Measurements from ENCODE around the gene MAP4.

MAP4 gene

DNA sequence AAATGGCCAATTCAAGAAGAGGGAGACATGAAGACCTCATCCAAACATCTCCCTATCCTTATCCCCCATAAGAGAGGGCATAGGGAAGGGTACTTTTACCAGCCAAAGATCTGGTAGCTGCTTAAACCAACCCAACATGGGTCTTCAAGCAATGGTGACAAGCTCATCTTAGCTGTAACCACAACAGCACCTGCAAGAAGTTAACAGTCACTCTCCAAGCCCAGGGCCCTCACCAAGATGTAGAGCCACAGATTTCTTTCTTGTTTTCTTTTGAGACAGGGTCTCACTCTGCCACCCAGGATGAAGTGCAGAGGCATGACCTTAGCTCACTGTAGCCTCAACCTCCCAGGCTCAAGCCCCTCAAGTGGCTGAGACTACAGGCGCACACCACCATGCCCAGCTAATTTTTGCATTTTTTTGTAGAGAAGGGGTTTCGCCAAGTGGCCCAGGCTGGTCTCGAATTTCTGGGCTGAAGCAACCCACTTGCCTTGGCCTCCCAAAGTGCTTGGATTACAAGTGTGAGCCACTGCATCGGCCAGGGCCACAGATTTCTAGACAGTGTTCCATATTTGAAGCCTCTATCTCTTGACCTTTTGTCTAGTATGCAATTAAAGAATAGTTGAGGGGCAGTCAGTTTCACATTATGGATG lies 156.1 kb downstream of the MAP4 start:
- no peak for DNase-seq

- DNase-seq, result no peak
These were observed 159.1 kb downstream of the MAP4 start for GRCh38 chr3:47857151-47857550.

DNA sequence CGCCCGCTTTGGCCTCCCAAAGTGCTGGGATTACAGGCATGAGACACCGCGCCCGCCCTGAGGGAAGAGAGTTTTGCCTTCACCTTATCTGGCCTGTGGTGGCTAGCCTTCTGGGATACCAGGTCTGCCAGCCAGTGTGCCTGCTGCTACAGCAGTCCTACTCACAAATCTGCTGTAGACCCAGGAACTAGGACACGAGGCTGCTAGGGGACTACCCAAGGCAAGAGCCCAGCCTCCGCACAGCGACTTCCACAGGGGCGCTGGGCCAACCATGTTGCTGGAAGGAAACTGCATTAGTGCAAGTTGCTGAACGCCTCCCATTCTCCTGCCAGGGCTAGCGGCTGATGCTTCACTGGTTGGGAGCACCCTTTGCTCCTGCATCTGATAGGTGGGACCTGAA lies 159.5 kb downstream of the MAP4 start:
- DNase-seq, result no peak

DNA sequence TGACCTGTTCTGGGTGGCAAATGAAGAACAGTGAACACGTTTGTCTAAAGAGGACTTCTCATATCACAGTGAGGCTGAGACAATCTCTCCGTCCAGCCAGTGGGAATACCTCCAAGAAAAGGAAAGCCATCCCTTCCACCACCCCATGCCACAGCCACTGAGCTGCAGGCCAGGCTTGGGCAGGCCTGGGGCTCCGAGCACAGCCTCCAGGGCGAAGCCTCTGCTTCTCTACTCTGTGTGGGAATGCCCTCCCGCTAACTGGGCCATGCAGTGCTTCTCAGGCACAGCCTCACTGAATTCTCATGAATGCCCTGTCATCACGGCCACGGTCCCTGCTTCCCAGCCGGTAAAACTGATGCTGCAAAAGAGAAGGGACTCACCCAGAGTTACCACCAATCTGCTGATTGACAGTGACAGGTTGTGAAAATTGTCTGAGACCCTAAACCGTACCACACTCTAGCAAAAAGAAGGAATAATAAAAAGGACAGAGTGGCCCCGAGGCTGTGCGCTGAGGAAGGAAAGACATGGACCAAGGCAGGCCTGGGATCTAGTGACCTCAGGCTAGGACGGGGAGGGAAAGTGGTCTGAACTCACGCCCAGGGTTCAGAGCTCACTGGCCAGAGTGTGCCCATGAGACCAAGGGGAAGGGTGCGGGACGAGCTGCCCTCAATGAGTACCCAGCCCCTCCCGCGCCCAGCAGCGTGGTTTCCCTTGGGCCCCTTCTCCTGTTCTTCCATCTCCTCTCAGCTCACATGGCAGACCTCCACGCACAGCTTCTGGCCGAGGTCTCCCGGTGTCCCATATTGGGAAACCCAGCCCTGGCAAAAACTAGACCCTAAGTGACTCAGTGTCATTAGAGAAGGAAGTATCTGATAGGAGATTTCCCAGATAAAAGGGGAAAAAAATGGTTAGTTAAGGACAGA lies 160.5 kb downstream of the MAP4 start:
- DNase-seq, result no peak

DNA sequence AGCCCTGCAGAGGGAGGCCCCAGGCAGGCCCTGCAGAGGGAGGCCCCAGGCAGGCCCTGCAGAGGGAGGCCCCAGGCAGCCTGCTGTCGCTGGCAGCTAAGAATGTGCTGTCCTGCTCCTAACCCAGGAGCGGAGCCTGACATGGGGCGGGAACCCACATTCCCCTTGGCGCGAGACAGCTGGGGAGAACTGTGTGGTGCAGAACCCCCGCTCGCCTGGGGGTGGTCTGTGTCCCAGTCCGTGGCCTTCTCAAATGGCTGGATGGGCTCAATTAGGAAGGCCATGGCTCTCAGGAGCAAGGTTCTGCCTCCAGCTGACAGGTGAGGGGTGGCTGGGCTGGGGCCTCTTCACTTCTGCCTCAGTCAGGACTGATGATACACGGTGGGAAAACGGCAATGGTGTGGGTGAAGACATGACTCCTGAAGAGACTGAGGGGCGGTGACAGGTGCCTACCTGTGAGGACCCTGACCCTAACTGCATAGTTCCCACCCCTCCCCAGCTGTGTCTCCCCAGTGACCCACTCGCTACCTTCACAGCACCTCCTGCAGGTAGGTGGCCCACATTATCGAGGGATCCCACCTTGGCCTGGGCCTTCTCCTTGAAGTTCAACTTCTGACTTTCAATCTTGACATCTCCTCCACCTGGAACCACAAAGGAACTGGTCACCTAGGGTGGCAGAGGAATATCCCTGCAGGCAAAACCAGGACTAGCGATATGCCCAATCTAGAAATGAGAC lies 161.3 kb downstream of the MAP4 start:
- DNase-seq, result no peak

GRCh38 chr3:47854267-47854666 lies 161.9 kb downstream of the MAP4 start:
- no peak for DNase-seq

- DNase-seq, result no peak
These were observed 163.3 kb downstream of the MAP4 start for GRCh38 chr3:47852604-47853602.

DNA sequence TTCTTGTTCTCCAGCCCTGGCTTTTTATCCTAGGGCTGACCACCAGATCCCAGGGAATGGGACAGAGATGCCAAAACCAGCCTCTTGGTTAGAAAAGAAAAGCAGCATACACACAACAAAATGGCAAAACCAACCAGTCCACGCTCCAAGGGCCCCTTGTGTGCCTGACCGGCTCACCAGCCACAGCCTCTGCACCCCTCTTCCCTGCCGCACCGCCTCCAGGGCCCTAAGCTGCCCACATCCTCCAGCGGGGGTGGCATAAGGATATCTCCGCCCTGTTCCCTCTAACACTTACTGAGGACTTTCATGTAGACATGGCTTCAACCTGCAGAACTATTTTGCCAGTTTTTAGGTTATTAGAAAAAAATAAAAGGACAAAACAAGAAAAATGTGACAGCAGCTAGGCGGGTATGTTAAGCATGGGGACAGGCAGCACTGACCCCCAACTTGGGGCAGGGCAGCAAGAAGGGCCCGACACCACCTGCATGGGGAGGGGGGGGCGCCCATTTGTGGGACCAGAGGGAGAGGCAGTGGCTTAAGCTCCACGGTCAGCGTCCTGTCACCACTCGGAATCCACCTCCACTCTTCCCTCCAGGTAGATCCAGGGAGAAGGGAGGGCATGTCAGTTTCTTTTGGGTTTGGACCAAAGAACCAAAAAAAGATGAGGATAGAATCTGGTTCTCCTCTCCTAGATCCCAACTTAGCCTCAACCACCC lies 164.2 kb downstream of the MAP4 start:
- no peak for DNase-seq

DNA sequence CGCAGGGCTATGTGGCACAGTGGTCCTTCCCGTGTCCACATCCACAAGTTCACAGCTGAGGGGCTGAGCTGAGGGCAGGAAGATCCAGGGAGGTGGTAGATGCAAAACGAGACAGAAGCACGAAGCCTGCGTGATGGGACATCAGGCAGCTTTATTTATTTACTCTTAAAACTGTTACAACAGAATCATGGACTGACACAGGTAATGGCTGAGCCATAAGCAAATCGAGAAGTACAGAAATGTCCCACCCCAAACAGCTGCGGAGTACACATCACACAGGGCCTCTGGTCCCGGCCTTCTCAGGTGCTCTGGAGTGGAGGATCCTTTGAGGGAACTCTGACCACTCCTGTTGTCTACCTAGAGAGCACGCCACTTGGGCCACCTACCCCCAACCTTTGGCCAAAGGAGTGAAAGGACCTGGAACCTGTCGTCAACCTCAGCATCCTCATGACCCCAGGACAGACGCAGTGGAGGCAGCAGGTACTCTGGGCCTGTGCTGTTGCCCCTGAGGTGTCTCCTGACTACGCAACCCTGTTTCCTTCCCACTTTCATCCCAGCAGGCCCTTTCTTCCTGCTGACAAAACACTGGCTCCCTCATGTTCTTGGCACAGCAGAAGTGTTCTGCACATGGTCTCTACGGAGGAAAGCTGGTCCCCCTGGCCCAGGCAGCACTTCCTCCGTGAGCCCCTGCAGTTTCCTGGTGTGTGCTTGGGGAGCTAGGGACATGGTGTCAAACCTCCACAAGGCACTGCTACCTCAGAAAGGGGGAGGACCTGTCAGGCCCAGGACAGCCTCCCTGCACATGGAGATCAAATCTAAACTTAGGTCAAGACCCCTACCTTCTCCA lies 165.4 kb downstream of the MAP4 start:
- no peak for DNase-seq

GRCh38 chr3:47849699-47850563 lies 166.3 kb downstream of the MAP4 start:
- no peak for DNase-seq

GRCh38 chr3:47849186-47849698 lies 167.0 kb downstream of the MAP4 start:
- no peak for DNase-seq

DNA sequence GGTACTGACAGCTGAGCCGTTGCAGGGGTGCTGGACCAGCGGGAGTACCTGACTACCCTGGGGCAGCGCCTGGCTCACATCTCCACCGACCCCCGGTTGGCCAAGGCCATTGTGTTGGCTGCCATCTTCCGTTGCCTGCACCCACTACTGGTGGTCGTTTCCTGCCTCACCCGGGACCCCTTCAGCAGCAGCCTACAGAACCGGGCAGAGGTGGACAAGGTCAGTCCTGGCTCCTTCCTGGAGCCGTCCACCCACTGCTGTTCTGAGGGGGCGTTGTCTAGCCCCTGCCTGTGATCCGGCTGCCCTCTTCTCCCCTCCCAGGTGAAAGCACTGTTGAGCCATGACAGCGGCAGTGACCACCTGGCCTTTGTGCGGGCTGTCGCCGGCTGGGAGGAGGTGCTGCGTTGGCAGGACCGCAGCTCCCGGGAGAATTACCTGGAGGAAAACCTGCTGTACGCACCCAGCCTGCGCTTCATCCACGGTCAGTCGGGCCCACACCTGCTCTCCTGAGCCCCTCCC lies 167.6 kb downstream of the MAP4 start:
- no peak for DNase-seq

GRCh38 chr3:47847801-47848518 lies 168.3 kb downstream of the MAP4 start:
- no peak for DNase-seq

GRCh38 chr3:47847260-47847659 lies 169.0 kb downstream of the MAP4 start:
- DNase-seq, result no peak

GRCh38 chr3:47846880-47847248 lies 169.4 kb downstream of the MAP4 start:
- no peak for DNase-seq

- no peak for DNase-seq
These were observed 169.9 kb downstream of the MAP4 start for GRCh38 chr3:47846186-47846879.

DNA sequence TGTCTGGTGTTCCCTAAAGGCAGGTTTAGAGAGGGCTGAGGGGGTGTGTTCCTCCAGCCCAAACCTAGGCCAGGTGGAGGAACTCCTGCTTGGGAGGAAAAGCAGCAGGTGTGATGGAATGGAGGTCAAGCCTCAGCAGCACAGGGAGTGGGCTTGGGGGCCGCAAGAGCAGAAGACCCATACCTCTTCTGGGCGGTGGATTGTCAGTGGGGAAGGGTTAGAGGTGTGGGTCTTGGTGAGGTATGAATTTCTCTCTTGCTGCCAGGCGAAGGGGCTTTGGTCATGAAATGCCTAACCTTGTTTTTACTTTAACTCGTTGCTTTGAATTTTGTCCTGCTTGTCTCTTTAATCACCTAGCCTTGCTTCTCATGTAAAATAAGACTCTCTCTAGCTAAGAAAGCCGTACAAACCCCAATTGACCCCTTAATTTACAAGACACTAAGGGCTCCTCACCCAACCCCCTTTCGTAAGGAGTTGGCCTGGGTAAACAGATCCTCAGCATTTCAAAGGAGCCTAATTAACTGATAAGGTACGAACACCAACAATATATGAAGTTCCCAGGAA lies 174.3 kb downstream of the MAP4 start:
- no peak for DNase-seq

DNA sequence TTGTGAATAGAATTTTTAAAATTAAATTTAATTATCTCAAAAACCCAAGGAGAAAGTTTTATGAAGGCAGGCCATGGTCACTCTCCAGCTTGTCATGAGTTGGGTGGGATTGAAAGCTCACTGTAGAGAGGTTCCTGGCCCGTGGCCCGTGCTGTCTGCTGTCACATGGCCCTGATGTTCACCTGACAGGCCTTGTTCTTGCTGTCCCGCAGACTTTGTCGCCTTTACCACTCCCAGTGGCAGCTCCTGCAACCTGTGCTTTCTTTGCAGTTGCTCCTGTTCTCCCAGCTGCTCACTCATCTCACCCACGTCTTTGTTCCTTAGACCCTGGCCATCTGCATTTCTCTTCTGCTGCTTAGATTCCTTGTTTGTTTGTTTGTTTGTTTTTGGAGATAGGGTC lies 177.7 kb downstream of the MAP4 start:
- DNase-seq, result no peak

Data from CD4-positive, alpha-beta T cell treated with Interleukin-15 for 1 hour (primary cell).